Measurements from ENCODE around the gene PTPN4. TPM values are rescaled to one million over a fixed set of nuclear protein-coding genes. Genes with fewer than 3 reads are reported as not detected.

Gene PTPN4, protein sequence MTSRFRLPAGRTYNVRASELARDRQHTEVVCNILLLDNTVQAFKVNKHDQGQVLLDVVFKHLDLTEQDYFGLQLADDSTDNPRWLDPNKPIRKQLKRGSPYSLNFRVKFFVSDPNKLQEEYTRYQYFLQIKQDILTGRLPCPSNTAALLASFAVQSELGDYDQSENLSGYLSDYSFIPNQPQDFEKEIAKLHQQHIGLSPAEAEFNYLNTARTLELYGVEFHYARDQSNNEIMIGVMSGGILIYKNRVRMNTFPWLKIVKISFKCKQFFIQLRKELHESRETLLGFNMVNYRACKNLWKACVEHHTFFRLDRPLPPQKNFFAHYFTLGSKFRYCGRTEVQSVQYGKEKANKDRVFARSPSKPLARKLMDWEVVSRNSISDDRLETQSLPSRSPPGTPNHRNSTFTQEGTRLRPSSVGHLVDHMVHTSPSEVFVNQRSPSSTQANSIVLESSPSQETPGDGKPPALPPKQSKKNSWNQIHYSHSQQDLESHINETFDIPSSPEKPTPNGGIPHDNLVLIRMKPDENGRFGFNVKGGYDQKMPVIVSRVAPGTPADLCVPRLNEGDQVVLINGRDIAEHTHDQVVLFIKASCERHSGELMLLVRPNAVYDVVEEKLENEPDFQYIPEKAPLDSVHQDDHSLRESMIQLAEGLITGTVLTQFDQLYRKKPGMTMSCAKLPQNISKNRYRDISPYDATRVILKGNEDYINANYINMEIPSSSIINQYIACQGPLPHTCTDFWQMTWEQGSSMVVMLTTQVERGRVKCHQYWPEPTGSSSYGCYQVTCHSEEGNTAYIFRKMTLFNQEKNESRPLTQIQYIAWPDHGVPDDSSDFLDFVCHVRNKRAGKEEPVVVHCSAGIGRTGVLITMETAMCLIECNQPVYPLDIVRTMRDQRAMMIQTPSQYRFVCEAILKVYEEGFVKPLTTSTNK
- total RNA-seq, result 85.0 TPM

DNA sequence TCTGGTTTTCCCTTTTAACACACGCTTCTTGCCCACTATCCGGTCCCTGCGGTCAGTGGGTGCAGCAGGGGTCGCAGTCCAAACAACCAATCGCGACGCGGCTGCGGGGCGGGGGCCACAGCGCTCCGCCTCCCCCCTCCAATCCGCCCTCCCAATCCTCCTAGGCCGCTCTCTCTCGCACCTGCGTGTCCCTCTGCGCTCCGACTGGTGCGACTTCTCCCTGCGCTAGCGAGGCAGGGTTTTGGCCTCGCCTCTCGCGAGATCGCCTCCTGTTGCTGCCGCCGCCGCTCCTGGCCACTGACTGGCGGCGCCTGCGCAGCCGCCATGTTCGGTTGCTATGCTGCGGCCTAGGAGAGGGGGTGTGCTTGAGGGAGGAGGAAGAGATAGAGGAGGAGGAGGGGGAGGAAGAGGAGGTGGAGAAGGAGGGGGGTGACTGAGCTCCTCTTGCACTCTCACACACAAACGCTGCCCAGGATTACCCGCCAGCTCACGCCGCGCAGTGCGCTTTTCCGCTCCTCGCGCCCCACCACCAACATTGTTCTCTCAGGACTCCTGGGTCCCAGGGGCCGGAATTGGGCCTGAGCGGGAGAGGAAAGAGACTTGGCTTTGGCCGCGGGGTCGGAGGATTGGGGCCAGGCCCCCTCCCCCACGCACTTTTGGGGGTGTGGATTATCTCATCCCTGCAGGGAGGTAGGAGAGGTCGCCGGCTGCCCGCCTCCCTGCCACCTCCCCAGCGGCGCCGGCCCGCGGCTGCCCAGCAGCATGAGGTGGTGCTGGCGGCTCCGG, at the start of gene PTPN4:
TSS of gene PTPN4 (plus strand) at position 472 of the 786 bp plus-strand sequence. CDS start 49,932 bp downstream, outside the sequence.
- H3K9me3 ChIP-seq (ENCODE audit: low read depth, low read length), result no peaks in the 10 kb centered on the region
- H3K27me3 ChIP-seq (ENCODE audit: insufficient read depth, low read length), result no peaks in the 10 kb centered on the region
- H3K4me3 ChIP-seq (ENCODE audit: low read length), result peak within 1 kb of the TSS; percentile 83
- H3K4me1 ChIP-seq (ENCODE audit: insufficient read depth, low read length), result peaks cover 16% of the 10 kb centered on the region

DNA sequence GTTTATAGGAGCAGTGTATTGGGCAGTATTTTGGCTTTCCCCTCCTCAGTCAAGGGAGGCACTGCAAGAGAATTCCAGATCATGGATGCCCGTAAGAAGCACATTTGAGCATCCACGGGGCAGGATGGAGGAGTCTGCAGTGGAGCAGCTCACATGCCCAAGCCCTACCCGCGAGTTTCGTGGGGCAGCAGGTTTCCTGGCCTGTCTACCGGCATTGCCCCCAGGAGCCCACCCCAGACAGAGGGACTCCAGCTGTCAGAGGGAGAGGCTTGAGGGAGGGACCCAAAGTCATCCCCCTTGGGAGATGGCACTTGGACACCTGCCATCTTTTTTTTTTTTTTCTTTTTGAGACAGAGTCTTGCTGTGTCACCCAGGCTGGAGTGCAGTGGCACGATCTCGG, 49.4 kb upstream of the PTPN4 start:
- Histone ChIP-seq H3K9me3 (ENCODE audit: low read depth, low read length) (no peaks in the 10 kb centered on the region), H3K27me3 (ENCODE audit: insufficient read depth, low read length) (no peaks in the 10 kb centered on the region), H3K4me1 (ENCODE audit: insufficient read depth, low read length) (no peaks in the 10 kb centered on the region), H3K4me3 (ENCODE audit: low read length) (no peak overlapping the region)

DNA sequence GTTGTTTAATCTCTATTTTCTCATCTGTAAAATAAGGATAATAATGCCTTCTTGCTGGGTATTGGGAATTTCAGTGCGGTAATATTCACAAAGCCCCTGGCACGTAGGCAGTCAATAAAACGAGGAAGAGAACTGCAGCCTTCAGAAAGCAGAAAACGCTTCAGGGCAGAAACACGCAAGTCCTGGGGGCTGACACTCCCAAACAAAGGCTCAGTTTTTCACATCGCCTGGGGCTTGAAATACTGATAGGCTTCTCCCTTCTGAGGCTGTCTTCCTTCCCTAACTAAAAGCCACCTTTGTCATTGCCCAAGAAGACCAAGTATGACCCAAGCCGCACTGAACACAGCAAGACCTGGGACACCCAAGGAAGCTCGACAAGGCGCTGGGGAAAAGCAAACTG, 48.4 kb upstream of the PTPN4 start:
- no peaks in the 10 kb centered on the region for H3K27me3 ChIP-seq (ENCODE audit: insufficient read depth, low read length)
- no peak overlapping the region for H3K4me3 ChIP-seq (ENCODE audit: low read length)
- no peaks in the 10 kb centered on the region for H3K9me3 ChIP-seq (ENCODE audit: low read depth, low read length)
- no peaks in the 10 kb centered on the region for H3K4me1 ChIP-seq (ENCODE audit: insufficient read depth, low read length)

DNA sequence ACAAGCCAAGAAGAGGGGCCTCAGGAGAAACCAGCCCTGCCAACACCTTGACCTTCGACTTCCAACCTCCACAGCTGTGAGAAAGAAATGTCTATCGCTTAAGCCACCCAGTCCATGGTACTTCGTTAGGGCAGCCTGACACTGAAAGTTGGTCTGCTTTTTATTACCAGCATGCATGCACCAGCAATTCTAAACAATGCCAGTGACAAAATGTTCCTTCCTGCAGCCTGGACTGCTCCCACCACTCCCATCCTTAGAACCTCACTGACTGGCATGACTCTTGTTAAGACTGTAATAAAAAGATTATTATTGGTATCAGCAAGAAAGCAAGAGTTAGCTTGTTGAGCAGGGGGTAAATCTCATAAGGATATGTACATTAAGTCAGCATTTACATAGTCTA, 47.2 kb upstream of the PTPN4 start:
- Histone ChIP-seq H3K4me3 (ENCODE audit: low read length) (no peak overlapping the region), H3K9me3 (ENCODE audit: low read depth, low read length) (no peaks in the 10 kb centered on the region), H3K4me1 (ENCODE audit: insufficient read depth, low read length) (no peaks in the 10 kb centered on the region), H3K27me3 (ENCODE audit: insufficient read depth, low read length) (no peaks in the 10 kb centered on the region)

DNA sequence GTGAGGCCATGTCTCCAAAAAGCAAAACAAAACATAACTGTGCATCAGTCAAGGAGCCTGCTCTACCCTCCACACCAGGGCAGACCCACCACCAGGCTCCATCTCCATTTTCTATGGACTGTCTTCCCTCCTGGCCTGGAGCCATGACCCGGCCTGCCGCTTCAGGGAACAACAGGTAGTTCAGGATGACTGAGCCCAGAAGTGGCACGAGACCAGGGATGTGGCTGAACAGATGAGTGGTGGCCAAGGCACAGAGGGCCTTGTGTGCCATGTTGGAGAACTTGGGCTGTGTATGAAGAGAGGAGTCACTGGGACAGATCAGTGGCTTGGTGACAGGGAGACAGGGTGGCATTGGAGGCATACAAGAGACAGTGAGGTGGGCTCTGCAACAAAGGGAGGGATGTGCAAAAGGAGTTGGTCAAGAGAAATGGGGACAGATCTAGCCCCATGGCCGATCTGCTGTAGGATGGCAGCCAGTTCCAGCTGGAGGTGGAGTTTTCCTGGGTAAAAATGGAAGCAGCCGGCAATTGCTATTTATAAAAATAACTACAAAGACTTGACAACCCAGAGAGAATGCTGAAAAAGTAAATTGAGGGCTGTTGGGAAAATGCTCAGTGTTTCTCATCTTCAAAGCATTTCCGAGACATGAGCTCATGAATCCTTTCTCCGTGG, 45.8 kb upstream of the PTPN4 start:
- H3K27me3 ChIP-seq (ENCODE audit: insufficient read depth, low read length), result no peaks in the 10 kb centered on the region
- no peaks in the 10 kb centered on the region for H3K4me1 ChIP-seq (ENCODE audit: insufficient read depth, low read length)
- H3K9me3 ChIP-seq (ENCODE audit: low read depth, low read length), result no peaks in the 10 kb centered on the region
- no peak overlapping the region for H3K4me3 ChIP-seq (ENCODE audit: low read length)

DNA sequence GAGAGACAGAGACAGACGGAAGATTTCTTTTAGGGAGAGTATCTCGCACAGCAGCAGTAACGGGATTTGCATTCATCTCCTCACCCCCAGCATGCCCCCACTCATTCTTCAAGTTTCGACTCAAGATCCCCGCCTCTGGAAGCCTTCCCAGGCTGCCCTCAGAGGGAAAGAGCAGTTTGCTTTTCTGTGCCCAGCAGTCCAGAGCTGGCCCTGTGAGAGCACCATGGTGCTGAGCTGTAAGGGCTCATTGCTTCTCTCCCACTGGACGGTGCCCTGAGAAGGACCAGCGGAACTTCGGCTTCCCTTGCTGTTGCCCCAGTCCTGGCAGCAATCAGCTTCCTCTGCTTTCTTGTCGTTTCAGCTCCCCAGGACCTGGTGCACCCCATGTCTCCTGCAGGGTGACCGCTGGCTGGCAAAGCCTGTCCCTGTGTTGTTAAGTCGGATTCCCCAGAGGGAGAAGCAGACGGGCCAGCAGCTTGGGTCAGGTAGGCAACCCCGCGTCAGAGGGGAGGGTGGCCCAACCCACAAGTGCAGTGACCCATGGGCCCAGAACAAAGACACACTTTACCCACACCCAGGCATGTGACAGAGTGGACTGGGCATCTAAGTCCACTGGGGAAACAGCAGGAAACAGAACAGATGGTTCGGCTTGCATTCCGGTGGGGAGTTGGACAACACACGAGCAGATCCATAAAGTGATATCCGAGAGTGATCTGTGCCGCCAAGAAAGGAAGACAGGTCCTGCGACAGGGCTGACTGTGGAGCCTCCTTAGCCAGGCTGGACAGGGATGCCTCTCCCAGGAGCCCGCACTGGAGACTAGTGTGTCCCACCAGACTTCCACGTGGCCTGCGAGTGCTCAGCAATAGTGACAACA, 44.1 kb upstream of the PTPN4 start:
- no peaks in the 10 kb centered on the region for H3K4me1 ChIP-seq (ENCODE audit: insufficient read depth, low read length)
- no peaks in the 10 kb centered on the region for H3K9me3 ChIP-seq (ENCODE audit: low read depth, low read length)
- no peak overlapping the region for H3K4me3 ChIP-seq (ENCODE audit: low read length)
- H3K27me3 ChIP-seq (ENCODE audit: insufficient read depth, low read length), result no peaks in the 10 kb centered on the region

DNA sequence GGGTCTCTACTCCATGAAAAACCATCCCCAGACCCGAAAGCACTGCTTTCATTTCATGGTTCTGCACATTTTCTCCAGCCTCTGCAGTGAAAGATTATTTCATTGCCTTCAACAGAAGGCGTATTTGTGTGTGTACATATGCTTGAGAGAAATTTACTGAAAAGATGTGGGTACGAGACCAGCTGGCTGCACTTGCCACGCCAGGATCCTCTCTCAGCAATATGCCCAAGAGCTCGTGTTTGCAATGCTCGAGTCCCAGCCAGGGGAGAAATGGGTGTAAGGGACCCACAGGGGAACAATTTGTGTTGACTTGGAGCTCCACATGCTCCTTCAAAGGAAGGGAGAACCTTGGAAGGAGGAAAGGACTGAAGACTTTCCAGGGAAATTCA, 43.4 kb upstream of the PTPN4 start:
- H3K4me3 ChIP-seq (ENCODE audit: low read length), result no peak overlapping the region
- H3K27me3 ChIP-seq (ENCODE audit: insufficient read depth, low read length), result no peaks in the 10 kb centered on the region
- H3K9me3 ChIP-seq (ENCODE audit: low read depth, low read length), result no peaks in the 10 kb centered on the region
- H3K4me1 ChIP-seq (ENCODE audit: insufficient read depth, low read length), result no peaks in the 10 kb centered on the region

DNA sequence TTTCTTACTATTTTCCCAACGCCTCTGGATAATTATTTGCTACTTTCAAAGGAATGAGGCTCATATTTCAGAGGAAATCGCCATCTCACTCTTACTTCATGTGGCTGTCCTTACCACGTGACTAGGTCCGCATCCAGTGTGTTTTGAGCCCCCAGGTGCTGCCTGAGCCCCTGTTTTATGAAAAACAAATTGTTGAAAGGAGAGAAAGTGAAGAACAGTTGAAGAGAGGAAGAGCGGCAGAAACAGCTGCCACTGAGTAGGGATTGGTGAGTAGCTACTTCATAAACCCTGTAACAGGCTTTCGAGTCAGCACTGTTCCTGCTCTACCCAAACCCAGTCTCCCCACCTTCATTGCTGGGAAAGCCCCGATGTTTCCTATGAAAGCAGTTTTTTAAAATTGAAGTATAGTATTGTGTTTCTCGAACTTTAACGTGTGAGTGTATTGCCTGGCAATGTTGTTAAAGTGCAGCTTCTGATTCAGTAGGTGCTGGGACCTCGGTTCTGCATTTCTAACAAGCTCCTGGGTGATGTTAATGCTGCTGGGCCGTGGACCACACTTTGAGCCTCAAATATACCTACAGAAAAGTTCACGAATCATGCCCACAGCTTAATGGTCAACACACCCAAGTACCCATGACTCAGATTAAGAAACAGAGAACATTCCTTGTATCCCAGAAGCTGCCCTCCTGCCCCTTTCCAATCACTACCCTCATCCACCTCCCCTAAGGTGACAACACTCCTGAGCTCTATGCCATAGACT, 41.0 kb upstream of the PTPN4 start:
- Histone ChIP-seq H3K9me3 (ENCODE audit: low read depth, low read length) (no peaks in the 10 kb centered on the region), H3K4me3 (ENCODE audit: low read length) (no peak overlapping the region), H3K4me1 (ENCODE audit: insufficient read depth, low read length) (no peaks in the 10 kb centered on the region), H3K27me3 (ENCODE audit: insufficient read depth, low read length) (no peaks in the 10 kb centered on the region)

DNA sequence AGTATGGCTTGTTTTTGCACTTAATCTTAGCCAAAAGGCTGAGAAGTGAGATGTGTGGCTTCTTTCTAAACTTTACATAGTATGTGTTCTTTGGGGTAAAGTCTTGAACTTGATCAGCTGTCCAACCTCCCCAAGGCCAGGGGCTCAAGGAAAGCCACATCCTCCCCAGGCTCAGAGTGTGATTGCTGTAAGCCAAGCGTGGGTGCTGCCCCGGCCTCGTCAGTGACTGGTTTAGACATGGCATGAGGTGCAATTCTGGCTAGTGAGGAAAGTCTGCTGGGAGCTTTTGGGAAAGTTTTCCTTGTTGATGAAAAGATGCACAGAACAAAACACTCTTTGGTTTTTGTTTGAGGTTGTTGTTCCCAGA, 40.5 kb upstream of the PTPN4 start:
- Histone ChIP-seq H3K4me1 (ENCODE audit: insufficient read depth, low read length) (no peaks in the 10 kb centered on the region), H3K4me3 (ENCODE audit: low read length) (no peak overlapping the region), H3K27me3 (ENCODE audit: insufficient read depth, low read length) (no peaks in the 10 kb centered on the region), H3K9me3 (ENCODE audit: low read depth, low read length) (no peaks in the 10 kb centered on the region)

DNA sequence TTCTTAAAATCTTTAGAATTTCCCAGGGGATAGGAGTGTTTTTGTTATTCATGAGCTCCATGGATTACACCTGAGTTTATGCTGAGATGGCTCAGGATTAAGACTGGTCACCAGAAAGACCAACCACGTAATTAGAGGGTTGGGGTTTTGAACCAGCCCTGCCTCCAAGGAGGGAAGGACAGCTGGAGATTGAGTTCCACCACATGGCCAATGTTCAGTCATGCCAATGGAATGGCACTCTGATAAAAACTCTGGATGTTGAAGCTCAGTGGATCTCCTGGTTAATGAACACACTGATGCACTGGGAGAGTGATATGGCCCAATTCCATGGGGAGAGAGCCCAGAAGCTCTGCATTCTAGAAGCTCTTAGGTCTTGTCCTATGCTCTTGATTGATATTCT, 38.7 kb upstream of the PTPN4 start:
- H3K9me3 ChIP-seq (ENCODE audit: low read depth, low read length), result no peaks in the 10 kb centered on the region
- H3K4me1 ChIP-seq (ENCODE audit: insufficient read depth, low read length), result no peaks in the 10 kb centered on the region

DNA sequence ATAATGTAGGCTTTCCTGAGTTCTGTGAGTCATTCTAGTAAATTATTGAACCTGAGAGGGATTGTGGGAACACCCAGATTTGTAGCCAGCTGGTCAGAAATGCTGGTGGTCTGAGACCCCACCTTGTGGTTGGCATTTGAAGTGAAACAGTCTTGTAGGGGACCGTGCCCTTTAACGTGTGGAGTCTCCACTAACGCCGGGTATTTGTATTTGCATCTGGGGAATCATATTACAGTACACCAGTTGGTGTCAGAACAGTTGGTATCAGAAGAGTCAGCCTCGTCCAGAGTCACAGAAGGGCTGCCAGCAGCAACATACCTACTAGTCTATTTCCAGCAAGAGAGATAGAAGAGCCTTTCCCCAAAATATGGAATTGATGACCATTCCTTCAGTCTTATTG, 38.3 kb upstream of the PTPN4 start:
- Histone ChIP-seq H3K4me1 (ENCODE audit: insufficient read depth, low read length) (no peaks in the 10 kb centered on the region), H3K27me3 (ENCODE audit: insufficient read depth, low read length) (no peaks in the 10 kb centered on the region), H3K4me3 (ENCODE audit: low read length) (no peak overlapping the region), H3K9me3 (ENCODE audit: low read depth, low read length) (no peaks in the 10 kb centered on the region)

More for the DNA sequence above, 38.7 kb upstream of the PTPN4 start:
- no peak overlapping the region for H3K4me3 ChIP-seq (ENCODE audit: low read length)
- H3K27me3 ChIP-seq (ENCODE audit: insufficient read depth, low read length), result no peaks in the 10 kb centered on the region

DNA sequence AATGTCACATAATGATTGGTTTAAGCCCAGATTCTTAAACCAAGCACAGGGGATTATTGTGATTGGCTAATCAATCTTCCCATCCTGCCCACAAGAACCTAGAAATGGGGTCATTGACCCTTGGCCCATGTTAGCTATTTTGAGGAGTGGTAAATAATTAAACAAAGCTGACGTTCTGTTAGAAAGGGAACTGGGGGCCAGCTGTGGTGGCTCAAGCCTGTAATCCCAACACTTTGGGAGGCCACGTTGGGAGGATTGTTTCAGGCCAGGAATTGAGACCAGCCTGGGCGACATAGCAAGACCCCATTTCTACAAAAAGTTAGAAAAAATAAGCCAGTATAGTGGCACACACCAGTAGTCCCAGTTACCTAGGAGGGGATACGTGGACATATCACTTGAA, 37.8 kb upstream of the PTPN4 start:
- H3K4me3 ChIP-seq (ENCODE audit: low read length), result no peak overlapping the region
- H3K4me1 ChIP-seq (ENCODE audit: insufficient read depth, low read length), result no peaks in the 10 kb centered on the region
- no peaks in the 10 kb centered on the region for H3K27me3 ChIP-seq (ENCODE audit: insufficient read depth, low read length)
- no peaks in the 10 kb centered on the region for H3K9me3 ChIP-seq (ENCODE audit: low read depth, low read length)

DNA sequence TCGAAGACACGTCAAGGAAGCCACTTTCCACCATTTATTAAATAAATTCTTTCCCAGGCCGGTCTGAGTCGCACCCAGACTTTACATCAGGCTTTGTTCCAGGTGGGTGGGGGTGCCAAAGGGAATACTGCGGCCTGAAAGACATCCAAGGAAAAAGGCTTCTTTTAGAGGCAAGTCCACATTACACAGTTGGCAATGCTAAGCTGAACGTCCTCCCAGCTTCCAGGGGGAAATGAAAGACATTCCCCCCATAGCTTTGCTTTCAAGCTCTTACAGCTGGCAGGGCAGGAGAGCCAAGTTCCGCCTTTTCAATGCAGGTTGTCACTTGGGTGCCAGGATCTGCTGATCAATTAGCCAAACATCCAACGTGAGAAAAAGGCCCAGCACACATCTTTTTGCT, 36.5 kb upstream of the PTPN4 start:
- Histone ChIP-seq H3K4me1 (ENCODE audit: insufficient read depth, low read length) (no peaks in the 10 kb centered on the region), H3K27me3 (ENCODE audit: insufficient read depth, low read length) (no peaks in the 10 kb centered on the region), H3K9me3 (ENCODE audit: low read depth, low read length) (no peaks in the 10 kb centered on the region), H3K4me3 (ENCODE audit: low read length) (no peak overlapping the region)
